Measurements from ENCODE around the gene CCR5AS.

DNA sequence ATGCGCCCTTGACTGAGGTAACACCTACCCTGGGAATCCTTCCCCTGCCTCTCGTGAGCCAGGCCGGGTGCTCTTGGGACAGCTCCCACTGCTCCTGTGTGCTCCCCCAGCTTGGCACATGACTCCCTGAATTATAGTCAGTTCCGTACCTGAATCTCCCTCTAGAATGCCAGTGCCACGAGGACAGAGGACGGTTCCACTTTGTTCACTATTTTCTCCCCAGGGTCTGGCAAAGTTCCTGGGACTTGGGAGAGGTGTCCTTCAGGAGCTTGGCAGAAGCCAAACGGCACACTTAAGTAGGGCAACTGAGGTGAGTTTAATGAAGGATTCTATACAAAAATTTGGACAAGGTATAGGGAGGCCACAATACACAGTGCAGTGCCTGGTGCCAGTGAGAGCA lies 9.8 kb downstream of the CCR5AS start:
- TF ChIP-seq CTCF (IDR thresholded peaks at IDR 0.05) (no peak), EZH2 (IDR thresholded peaks at IDR 0.05) (no peak), EZH2phosphoT487 (IDR thresholded peaks at IDR 0.05) (no peak)

Data from neural progenitor cell (in vitro differentiated cells).